Osteoblast (primary cell): Measurements from ENCODE around the gene OPCML. TPM values are rescaled to one million over a fixed set of nuclear protein-coding genes. Genes with fewer than 3 reads are reported as not detected.

Experiments
- DNase-seq: peaks from one replicate; pipeline ENCODE4 v3.0.0; 2011; ENCODE audit warnings: low spot score, mixed read lengths; ENCODE audit not compliant: insufficient read length; ENCODE audit errors: missing footprints
- H2AFZ ChIP-seq: 2 replicates; pipeline ENCODE4 v1.6.0; 2011; ENCODE audit warnings: mild to moderate bottlenecking, low read length
- H3K27ac ChIP-seq: 2 replicates; pipeline ENCODE4 v1.5.1; 2011; ENCODE audit warnings: mild to moderate bottlenecking, low read depth, low read length, moderate library complexity
- H3K27me3 ChIP-seq: 2 replicates; pipeline ENCODE4 v1.6.0; 2012; ENCODE audit warnings: mild to moderate bottlenecking, control low read depth, inconsistent platforms, low read length, moderate library complexity; ENCODE audit not compliant: insufficient read depth
- H3K36me3 ChIP-seq: 2 replicates; pipeline ENCODE4 v1.5.1; 2011; ENCODE audit warnings: mild to moderate bottlenecking, low read length, control low read depth, moderate library complexity; ENCODE audit not compliant: insufficient read depth
- H3K4me1 ChIP-seq: 2 replicates; pipeline ENCODE4 v1.5.1; 2011; ENCODE audit warnings: mild to moderate bottlenecking, low read length, control low read depth, moderate library complexity; ENCODE audit not compliant: insufficient read depth
- H3K4me2 ChIP-seq: 2 replicates; pipeline ENCODE4 v1.6.0; 2011; ENCODE audit warnings: mild to moderate bottlenecking, low read length; ENCODE audit not compliant: insufficient read depth
- H3K4me3 ChIP-seq: fragments of 200-600 bp; sonication (generic); 3 replicates; pipeline ENCODE4 v1.5.1; 2012; ENCODE audit warnings: mild to moderate bottlenecking, low read length, inconsistent platforms; ENCODE audit not compliant: insufficient read depth
- H3K79me2 ChIP-seq: 2 replicates; pipeline ENCODE4 v1.6.0; 2012; ENCODE audit warnings: mild to moderate bottlenecking, low read length, control low read depth, inconsistent platforms; ENCODE audit not compliant: insufficient read depth
- H3K9me3 ChIP-seq: 2 replicates; pipeline ENCODE4 v1.5.1; 2011; ENCODE audit warnings: low read depth, low read length, control low read depth
- H4K20me1 ChIP-seq: 2 replicates; pipeline ENCODE4 v1.6.0; 2012; ENCODE audit warnings: mild to moderate bottlenecking, low read length, control low read depth; ENCODE audit not compliant: insufficient read depth
- CTCF ChIP-seq: IDR thresholded peaks from 2 replicates; pipeline ENCODE4 v1.5.1; 2011; ENCODE audit warnings: mild to moderate bottlenecking, low read depth, low read length, moderate library complexity; ENCODE audit errors: extremely low read depth
- total RNA-seq: library from RNA; depleted of rRNA; stranded (reverse); fragments of >200 nt; gene quantifications from 2 replicates; pipeline ENCODE4 v1.2.3, GENCODE V29; 2012

OPCML gene
- total RNA-seq, 1 donor: 0.36 TPM

DNA sequence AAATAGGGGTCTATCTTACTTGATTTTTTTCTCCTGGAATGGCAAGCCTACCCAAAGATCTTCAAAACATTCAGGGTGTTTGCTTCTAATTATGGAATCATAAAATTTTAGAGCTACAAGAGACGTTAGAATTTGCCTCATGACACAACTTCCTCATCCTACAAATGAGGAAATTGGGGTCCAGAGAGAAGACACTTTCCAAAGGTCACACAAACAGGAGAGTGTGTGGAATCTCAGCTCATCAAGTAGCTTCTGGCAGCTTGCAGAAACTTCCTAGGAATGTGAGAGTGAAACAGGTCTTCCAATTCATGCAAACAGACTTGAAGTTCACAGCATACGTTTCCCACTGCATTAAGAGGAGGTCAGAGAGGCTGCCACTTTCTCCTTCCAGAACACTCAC lies 976.0 kb downstream of the OPCML start:
- Histone ChIP-seq H3K4me2 (no peak overlapping the region), H3K27ac (no peak overlapping the region), H3K79me2 (no peaks in the 10 kb centered on the region), H3K9me3 (no peaks in the 10 kb centered on the region), H3K27me3 (no peaks in the 10 kb centered on the region), H2AFZ (no peak overlapping the region), H3K36me3 (no peaks in the 10 kb centered on the region), H4K20me1 (no peaks in the 10 kb centered on the region), H3K4me3 (no peak overlapping the region), H3K4me1 (no peaks in the 10 kb centered on the region)
- no peak for DNase-seq
- TF ChIP-seq CTCF: no peak

- Histone ChIP-seq H3K4me3 (no peak overlapping the region), H2AFZ (no peak overlapping the region), H3K4me2 (no peak overlapping the region), H3K27ac (no peak overlapping the region), H3K9me3 (no peaks in the 10 kb centered on the region), H3K36me3 (no peaks in the 10 kb centered on the region), H3K4me1 (no peaks in the 10 kb centered on the region), H4K20me1 (no peaks in the 10 kb centered on the region), H3K79me2 (no peaks in the 10 kb centered on the region), H3K27me3 (no peaks in the 10 kb centered on the region)
- no peak for DNase-seq
- TF ChIP-seq CTCF: no peak
These were observed 976.7 kb downstream of the OPCML start for GRCh38 chr11:132555617-132556016.

GRCh38 chr11:132551016-132551415 lies 981.3 kb downstream of the OPCML start:
- no peaks in the 10 kb centered on the region for H4K20me1 ChIP-seq
- H3K27ac ChIP-seq: no peak overlapping the region
- H3K36me3 ChIP-seq: no peaks in the 10 kb centered on the region
- DNase-seq: no peak
- no peaks in the 10 kb centered on the region for H3K27me3 ChIP-seq
- no peaks in the 10 kb centered on the region for H3K9me3 ChIP-seq
- no peaks in the 10 kb centered on the region for H3K79me2 ChIP-seq
- no peaks in the 10 kb centered on the region for H3K4me1 ChIP-seq
- H3K4me2 ChIP-seq: no peak overlapping the region
- no peak for TF ChIP-seq CTCF
- no peak overlapping the region for H2AFZ ChIP-seq
- no peak overlapping the region for H3K4me3 ChIP-seq

DNA sequence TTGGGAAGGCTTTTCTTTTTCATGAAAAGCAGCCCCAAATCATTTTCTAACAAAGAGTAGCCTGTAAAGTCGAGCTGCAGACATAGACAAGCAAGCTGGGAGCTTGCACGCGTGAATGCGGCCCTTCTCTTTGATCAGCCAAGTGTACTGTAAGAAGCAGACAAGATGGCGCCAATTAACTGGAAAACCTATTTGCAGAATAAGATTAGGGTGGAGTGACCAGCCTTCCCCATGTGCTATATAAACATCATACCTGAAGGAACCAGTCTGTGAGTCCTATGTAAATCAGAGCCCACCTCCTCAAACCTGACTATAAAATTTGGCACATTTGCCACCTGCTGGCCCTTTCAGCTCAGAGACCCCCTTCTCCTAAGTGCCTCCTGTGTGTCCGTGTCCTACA lies 982.7 kb downstream of the OPCML start:
- no peak overlapping the region for H3K27ac ChIP-seq
- H3K4me3 ChIP-seq: no peak overlapping the region
- H3K4me2 ChIP-seq: no peak overlapping the region
- no peaks in the 10 kb centered on the region for H3K9me3 ChIP-seq
- no peak overlapping the region for H2AFZ ChIP-seq
- no peaks in the 10 kb centered on the region for H3K79me2 ChIP-seq
- H3K27me3 ChIP-seq: no peaks in the 10 kb centered on the region
- no peaks in the 10 kb centered on the region for H4K20me1 ChIP-seq
- H3K4me1 ChIP-seq: no peaks in the 10 kb centered on the region
- no peak for DNase-seq
- TF ChIP-seq CTCF: no peak
- H3K36me3 ChIP-seq: no peaks in the 10 kb centered on the region
